DND-41 (cell line): ENCODE measurements around the gene BMX.

Source experiments
- EZH2 ChIP-seq: IDR thresholded peaks from 3 replicates; pipeline ENCODE4 v1.6.1; 2012; ENCODE audit warnings: borderline replicate concordance, low read depth, mild to moderate bottlenecking, moderate library complexity, low read length, inconsistent platforms; ENCODE audit not compliant: severe bottlenecking
- TF ChIP-seq, protein P1 (sequence below): IDR thresholded peaks from 2 replicates; pipeline ENCODE4 v1.5.1; 2012; ENCODE audit warnings: borderline replicate concordance, low read length, moderate library complexity, mild to moderate bottlenecking; ENCODE audit not compliant: poor library complexity, severe bottlenecking; ENCODE audit errors: extremely low read depth

DNA sequence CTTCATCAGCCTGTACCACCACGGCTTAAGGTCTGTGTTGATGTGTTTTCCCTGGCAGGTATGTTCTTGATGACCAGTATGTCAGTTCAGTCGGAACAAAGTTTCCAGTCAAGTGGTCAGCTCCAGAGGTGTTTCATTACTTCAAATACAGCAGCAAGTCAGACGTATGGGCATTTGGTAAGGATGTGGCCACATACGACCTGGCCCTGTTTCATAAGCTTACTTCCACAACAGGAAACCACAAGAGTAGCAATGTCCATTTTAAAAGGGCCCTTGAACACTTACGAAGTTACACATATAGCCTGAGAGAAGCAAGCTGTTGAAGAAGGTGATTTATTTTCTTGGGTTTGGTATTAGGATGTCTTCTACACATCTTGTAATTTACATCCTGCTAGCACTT is 46.1 kb downstream of the BMX start:
- TF ChIP-seq, protein P1, sequence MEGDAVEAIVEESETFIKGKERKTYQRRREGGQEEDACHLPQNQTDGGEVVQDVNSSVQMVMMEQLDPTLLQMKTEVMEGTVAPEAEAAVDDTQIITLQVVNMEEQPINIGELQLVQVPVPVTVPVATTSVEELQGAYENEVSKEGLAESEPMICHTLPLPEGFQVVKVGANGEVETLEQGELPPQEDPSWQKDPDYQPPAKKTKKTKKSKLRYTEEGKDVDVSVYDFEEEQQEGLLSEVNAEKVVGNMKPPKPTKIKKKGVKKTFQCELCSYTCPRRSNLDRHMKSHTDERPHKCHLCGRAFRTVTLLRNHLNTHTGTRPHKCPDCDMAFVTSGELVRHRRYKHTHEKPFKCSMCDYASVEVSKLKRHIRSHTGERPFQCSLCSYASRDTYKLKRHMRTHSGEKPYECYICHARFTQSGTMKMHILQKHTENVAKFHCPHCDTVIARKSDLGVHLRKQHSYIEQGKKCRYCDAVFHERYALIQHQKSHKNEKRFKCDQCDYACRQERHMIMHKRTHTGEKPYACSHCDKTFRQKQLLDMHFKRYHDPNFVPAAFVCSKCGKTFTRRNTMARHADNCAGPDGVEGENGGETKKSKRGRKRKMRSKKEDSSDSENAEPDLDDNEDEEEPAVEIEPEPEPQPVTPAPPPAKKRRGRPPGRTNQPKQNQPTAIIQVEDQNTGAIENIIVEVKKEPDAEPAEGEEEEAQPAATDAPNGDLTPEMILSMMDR = no peak
- no peak for TF ChIP-seq EZH2
